HUES64 (cell line): ENCODE measurements around the gene LTBP2. TPM values are rescaled to one million over a fixed set of nuclear protein-coding genes. Genes with fewer than 3 reads are reported as not detected.

ENCODE experiments used
- H3K27ac ChIP-seq: 2 replicates; pipeline ENCODE4 v1.7.0; 2013; ENCODE audit warnings: low read depth, low read length, inconsistent platforms
- H3K27me3 ChIP-seq: 2 replicates; pipeline ENCODE4 v1.6.1; 2013; ENCODE audit warnings: mild to moderate bottlenecking, low read length; ENCODE audit not compliant: insufficient read depth
- H3K36me3 ChIP-seq: 2 replicates; pipeline ENCODE4 v1.6.1; 2013; ENCODE audit warnings: mild to moderate bottlenecking, low read length; ENCODE audit not compliant: insufficient read depth
- H3K4me1 ChIP-seq: 2 replicates; pipeline ENCODE4 v1.6.1; 2013; ENCODE audit warnings: mild to moderate bottlenecking, low read length, moderate library complexity; ENCODE audit not compliant: insufficient read depth
- H3K4me3 ChIP-seq: 2 replicates; pipeline ENCODE4 v1.5.1; 2013; ENCODE audit warnings: mild to moderate bottlenecking, low read length, moderate library complexity
- H3K9ac ChIP-seq: 2 replicates; pipeline ENCODE4 v1.6.1; 2013; ENCODE audit warnings: mild to moderate bottlenecking, low read depth, low read length
- H3K9me3 ChIP-seq: 2 replicates; pipeline ENCODE4 v1.6.1; 2013; ENCODE audit warnings: low read depth, low read length; ENCODE audit not compliant: insufficient read depth
- WGBS: fragments of 150-250, 120-280 bp; methylation state at CpG from one replicate; pipeline ENCODE4 v1.1.7; 2013; ENCODE audit warnings: missing lambda C conversion rate; 5-methylcytosine and 5-hydroxymethylcytosine counted together
- polyA plus RNA-seq, 2 experiments: library from polyadenylated mRNA; stranded (reverse); fragments of 50-300 nt; gene quantifications; one replicate each; pipeline ENCODE4 v1.2.3, GENCODE V29; 2013

Gene LTBP2
- polyA plus RNA-seq (2013, experiment 1 of 2) = 0.55 TPM
- 0.63 TPM for polyA plus RNA-seq (2013, experiment 2 of 2)

DNA sequence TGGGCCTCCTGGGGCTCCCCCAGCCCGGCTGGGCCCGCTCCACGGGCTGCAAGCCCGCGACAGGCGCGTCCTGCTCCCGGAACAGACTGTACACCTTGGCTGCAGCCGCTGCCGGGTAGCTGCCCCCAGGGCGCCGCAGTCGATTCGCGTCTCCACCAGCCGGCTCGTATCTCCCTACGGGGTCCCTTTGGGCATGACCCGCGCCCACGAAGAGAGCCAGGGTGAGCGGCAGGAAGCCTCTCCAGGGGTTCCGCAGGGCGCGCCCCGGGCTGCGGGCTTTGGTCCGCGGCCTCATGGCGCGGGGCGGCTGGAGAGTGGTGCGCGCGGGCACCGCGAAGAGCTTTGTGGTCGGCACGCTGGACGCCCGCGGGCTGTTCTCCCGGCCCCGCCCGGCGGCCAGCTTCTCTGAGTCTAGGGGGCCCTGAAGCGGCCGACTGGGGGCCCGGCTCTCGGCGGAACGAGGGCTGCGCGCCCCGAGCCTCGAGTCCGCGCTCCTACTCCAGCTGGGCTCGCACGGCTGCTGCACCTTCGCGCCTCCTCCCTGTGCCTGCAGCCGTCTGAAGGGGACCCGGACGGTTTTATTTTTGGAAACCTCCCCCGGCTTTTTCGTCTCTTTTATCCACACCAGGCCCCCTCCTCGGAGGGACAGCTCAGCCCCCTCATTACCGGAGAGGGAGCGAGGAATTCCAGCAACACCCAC, at the start of gene LTBP2:
Gene LTBP2, minus strand, starts transcription at position 588 of the 700 bp plus-strand sequence. Its CDS starts 293 bp downstream, at position 295.
- Histone ChIP-seq H3K36me3 (no peaks in the 10 kb centered on the region), H3K4me1 (peaks cover 4% of the 10 kb centered on the region; the same call in 1 of the 2 replicates), H3K4me3 (peak within 1 kb of the TSS; percentile 58), H3K9ac (peak within 1 kb of the TSS; percentile 55), H3K9me3 (no peaks in the 10 kb centered on the region; the same call in 1 of the 2 replicates), H3K27ac (no peak within 1 kb of the TSS), H3K27me3 (peaks cover 35% of the 10 kb centered on the region)
- under 1% methylated on average over 70 of the region's 70 CpGs for WGBS

DNA sequence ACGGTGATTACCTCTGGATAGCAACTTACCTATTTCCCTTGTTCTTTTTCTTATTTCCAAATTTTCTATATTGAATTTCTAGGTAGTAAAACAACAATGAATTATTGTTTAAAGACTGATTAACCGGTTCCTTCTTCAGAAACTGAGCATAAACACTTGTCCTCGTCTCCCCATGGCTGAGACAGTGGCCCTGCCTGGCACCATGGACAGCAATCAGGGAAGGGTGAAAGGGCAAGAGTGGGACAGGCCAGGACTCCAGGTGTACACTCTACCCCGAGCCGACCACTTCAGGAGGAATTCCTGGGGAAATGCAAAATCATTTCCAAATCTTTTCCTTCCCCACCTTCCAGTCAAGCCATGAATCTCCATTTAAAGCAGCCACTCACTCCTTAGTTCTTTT, 48.8 kb upstream of the LTBP2 start:
- Histone ChIP-seq H3K36me3 (peaks cover 57% of the 10 kb centered on the region), H3K4me3 (no peak overlapping the region)

DNA sequence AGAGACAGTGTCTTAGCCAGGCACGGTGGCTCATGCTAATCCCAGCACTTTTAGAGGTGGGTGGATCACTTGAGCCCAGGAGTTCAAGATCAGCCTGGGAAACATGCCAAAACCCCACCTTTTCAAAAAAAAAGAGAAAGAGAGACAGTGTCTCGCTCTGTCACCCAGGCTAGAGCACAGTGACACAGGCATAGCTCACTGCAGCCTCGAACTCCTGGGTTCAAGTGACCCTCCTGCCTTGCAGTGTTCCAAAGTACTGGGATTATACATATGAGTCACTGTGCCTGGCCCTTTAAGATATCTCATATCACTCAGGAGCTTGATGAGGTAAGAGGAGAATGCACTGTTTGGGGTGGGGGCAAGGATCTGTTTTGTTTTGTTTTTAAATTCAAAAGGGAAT, 48.1 kb upstream of the LTBP2 start:
- Histone ChIP-seq H3K4me3 (no peak overlapping the region), H3K27me3 (no peaks in the 10 kb centered on the region), H3K27ac (no peak overlapping the region), H3K9me3 (no peaks in the 10 kb centered on the region), H3K9ac (no peak overlapping the region), H3K36me3 (peaks cover 51% of the 10 kb centered on the region), H3K4me1 (no peaks in the 10 kb centered on the region)
- WGBS = 94% methylated on average over 3 of the region's 3 CpGs

More for the DNA sequence above, 48.8 kb upstream of the LTBP2 start:
- 93% methylated on average over 4 of the region's 5 CpGs for WGBS
- no peak overlapping the region for H3K27ac ChIP-seq
- H3K9me3 ChIP-seq = no peaks in the 10 kb centered on the region
- no peaks in the 10 kb centered on the region for H3K4me1 ChIP-seq
- no peak overlapping the region for H3K9ac ChIP-seq
- H3K27me3 ChIP-seq = no peaks in the 10 kb centered on the region

DNA sequence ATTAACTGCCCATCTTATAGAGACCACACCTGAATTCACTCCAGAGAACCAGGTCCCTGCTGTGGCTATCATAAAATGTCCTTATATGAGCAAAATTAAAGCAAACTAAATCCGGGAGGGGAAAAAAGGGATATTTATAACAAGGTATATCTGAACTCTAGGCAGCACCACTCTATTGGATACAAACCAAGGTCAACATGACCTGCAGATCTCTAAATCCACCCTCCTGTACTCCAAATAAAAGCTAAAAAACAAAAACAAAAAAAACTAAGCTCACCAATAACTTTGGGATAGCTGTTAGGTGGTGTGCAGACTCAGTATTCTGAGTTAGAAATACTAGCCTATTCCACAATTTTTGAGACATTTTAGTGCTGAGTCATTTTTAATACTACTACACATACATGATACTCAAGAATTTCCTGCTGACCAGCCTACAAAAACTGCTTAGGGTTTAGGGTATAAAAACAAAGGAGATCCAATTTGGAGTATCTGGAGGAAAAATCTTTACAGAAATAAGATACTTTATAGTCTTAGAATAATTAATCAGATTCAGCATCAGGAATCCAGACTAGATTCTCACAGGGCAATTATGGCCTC, 46.6 kb upstream of the LTBP2 start:
- Histone ChIP-seq H3K27me3 (no peaks in the 10 kb centered on the region), H3K4me3 (no peak overlapping the region), H3K9me3 (no peaks in the 10 kb centered on the region), H3K9ac (no peak overlapping the region), H3K36me3 (peaks cover 40% of the 10 kb centered on the region), H3K27ac (no peak overlapping the region), H3K4me1 (no peaks in the 10 kb centered on the region)
- no CpG with 5 or more reads among the region's 1 CpG for WGBS

DNA sequence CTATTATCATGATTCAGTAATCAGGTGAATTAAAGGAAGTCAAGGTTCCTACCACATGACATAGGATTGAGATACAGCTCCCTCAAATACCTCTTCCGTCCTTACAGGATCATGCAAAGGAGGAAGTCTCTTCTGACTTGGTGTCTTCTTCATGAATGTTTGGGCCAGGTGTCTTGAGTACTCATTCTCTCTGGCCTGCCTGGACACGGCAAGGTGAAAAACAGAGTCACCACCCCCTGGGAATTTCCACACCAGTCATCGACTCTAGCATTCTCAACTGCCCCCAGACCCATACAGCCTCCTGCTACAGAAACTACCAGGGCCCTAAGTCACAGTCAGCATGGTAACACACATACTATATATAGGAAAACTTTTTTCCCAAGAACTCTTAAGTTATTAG, 44.9 kb upstream of the LTBP2 start:
- no peaks in the 10 kb centered on the region for H3K9me3 ChIP-seq
- no peak overlapping the region for H3K4me3 ChIP-seq
- peaks cover 23% of the 10 kb centered on the region for H3K36me3 ChIP-seq
- H3K9ac ChIP-seq = no peak overlapping the region
- H3K27me3 ChIP-seq = no peaks in the 10 kb centered on the region
- 92% methylated on average over 3 of the region's 3 CpGs for WGBS
- no peak overlapping the region for H3K27ac ChIP-seq
- H3K4me1 ChIP-seq = no peaks in the 10 kb centered on the region

DNA sequence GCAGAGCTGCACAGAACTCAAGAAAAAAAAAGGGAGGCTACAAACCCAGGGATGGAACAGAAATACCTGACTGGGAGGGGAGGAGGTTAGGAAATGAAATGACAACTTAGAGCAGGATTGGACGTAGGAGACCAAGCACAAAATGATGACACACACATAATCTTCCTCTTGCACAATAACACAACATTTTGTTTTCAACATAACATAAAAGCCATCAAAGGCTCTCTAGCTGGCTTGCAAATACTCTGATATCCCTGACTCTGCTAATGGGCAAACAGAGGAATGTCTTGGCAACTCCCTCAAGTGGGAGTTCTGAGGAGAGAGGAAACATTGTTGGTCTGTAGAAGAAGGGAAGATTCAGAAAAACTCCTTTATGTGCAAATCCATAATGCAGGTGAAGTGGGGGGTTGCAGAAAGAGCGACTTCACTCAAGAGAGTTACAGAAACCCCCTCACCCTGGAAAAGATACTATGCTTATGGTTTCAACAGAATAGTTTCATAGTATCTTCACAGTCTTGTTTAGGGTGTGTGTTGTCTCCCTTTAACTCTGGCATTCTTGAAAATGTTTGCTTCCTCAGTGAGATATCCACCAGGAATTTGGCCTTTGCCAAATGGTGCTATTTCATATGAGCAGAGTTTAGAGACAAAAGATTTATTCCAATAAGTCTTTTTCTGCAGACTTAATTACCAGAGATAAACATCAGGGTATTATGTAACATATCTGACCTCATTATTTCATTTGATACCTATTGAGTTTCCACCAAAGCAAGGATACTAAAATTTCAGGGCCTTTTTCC, 43.8 kb upstream of the LTBP2 start:
- Histone ChIP-seq H3K9ac (no peak overlapping the region), H3K4me3 (no peak overlapping the region), H3K9me3 (no peaks in the 10 kb centered on the region), H3K27ac (no peak overlapping the region), H3K4me1 (no peaks in the 10 kb centered on the region), H3K27me3 (no peaks in the 10 kb centered on the region), H3K36me3 (peaks cover 12% of the 10 kb centered on the region)
- WGBS = 89% methylated on average over 1 of the region's 2 CpGs

DNA sequence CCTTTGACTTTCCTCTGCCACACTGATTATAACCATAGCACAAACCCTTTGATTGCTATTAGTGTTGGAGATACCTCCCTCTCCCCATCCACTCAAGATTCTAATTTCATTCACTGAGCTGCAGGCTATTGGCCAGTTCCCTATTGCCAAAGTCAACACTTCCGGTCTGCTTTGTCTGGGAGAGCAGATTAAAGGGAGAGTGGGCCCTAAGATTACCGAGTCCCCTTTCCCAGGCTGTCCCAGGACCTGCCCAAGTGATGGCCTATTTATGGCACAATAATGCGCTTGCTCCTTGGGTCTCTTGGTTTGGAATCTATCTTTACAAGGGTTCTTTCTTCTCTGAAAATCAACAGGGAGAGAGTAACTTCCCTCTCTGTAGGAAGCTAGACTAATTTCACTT, 42.9 kb upstream of the LTBP2 start:
- WGBS = 92% methylated on average over 3 of the region's 3 CpGs
- Histone ChIP-seq H3K27ac (no peak overlapping the region), H3K9me3 (no peaks in the 10 kb centered on the region), H3K36me3 (peaks cover 5% of the 10 kb centered on the region), H3K4me3 (no peak overlapping the region), H3K27me3 (no peaks in the 10 kb centered on the region), H3K9ac (no peak overlapping the region), H3K4me1 (no peaks in the 10 kb centered on the region)

DNA sequence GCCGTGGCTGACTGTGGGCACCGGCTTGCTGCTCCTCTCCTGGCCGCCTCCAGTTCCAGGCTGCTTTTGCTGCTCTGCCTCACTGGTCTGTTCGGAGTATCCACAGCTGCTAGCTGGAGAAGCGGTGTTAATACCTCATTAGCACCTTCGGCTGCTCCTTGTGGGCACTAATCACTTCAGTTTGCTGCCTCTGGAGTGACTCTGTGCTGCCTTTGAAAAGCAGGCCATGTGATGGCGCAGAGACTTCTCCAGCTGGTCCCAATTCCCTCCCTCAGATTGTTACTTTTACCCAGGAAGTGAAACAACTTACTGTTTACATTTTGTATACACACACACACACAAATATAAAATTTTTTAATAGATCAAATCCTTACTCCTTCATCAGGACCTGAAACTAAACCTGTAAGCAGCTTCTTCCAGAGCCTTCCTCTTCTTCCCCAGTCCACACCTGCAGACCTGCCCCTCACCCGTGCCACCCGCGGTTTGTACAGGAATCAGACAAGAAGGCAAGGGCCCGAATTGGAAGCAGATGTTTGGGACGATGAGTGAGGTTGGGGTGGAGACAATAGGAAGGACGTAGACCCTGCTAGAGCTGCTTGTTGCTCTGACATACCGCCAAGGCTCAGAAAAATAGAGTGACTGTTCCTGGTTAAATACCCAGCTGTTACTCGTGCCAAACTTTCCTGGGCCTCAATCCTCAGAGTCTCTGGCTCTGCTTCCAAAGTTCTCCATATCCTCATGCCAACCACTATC, 41.5 kb upstream of the LTBP2 start:
- no peaks in the 10 kb centered on the region for H3K9me3 ChIP-seq
- no peak overlapping the region for H3K4me3 ChIP-seq
- WGBS = 87% methylated on average over 15 of the region's 15 CpGs
- no peaks in the 10 kb centered on the region for H3K4me1 ChIP-seq
- H3K36me3 ChIP-seq = no peaks in the 10 kb centered on the region
- H3K9ac ChIP-seq = no peak overlapping the region
- no peaks in the 10 kb centered on the region for H3K27me3 ChIP-seq
- no peak overlapping the region for H3K27ac ChIP-seq

DNA sequence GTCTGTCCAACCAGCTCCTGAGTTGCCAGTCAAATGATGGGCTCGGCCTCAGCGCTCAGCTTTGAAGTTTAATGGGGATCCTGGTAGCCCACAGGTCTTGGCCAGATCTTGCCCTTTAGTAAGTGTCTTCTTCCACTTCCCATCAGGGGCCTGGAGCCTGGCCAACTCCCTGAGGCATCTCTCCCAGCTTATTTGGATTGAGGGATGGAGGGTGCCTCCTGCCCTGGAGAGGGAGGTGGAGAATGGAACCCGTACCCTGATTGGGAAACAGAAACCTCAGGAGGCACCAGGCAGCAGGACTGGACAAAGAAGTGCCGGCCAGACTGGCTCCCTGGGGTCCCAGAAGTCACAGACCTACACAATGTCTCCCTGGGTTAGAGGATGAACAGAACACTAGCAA, 40.5 kb upstream of the LTBP2 start:
- 75% methylated on average over 4 of the region's 4 CpGs for WGBS
- H3K4me3 ChIP-seq = no peak overlapping the region
- H3K9ac ChIP-seq = no peak overlapping the region
- no peak overlapping the region for H3K27ac ChIP-seq
- H3K36me3 ChIP-seq = no peaks in the 10 kb centered on the region
- no peaks in the 10 kb centered on the region; the same call in 1 of the 2 replicates for H3K4me1 ChIP-seq
- no peaks in the 10 kb centered on the region for H3K27me3 ChIP-seq
- H3K9me3 ChIP-seq = no peaks in the 10 kb centered on the region

DNA sequence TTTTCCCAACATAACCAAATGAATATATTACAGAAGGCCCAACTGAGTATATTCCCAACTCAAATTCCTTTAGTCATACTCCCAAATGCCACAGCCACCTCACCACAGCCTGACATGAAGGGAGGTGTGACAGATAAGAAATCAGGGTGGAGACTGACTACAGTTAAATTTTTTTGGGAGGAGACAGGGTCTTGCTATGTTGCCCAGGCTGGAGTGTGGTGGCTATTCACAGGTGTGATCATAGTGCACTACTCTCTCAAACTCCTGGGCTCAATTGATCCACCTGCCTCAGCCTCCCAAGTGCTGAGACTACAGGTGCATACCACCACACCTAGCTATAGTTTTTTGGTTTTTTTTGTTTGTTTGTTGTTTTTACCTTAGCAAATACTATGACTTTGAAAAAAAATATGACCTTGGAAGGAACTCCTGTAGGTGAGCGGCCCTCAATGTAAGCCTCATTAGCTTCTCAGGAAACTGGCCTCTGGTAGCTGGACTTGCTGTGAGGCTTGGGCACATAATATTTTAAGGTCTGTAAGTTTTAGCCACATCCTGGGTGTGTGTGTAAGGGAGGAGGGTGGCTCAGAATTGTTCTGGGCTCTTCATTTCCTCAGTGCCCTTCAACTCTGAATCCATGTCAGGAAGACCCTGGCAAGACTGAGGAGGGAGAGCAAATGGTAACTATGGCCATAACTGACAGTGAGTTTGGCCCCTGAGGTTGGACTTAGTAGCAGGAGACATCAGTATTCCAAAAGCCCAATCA, 39.1 kb upstream of the LTBP2 start:
- Histone ChIP-seq H3K4me1 (no peaks in the 10 kb centered on the region; the same call in 1 of the 2 replicates), H3K9me3 (no peaks in the 10 kb centered on the region), H3K9ac (no peak overlapping the region), H3K27me3 (no peaks in the 10 kb centered on the region), H3K27ac (no peak overlapping the region), H3K4me3 (no peak overlapping the region), H3K36me3 (no peaks in the 10 kb centered on the region)
- WGBS = 100% methylated on average over 1 of the region's 1 CpG
